HepG2 (cell line): ENCODE results near the gene TCAF1. TPM values are rescaled to one million over a fixed set of nuclear protein-coding genes. Genes with fewer than 3 reads are reported as not detected.
A peak's percentile ranks its signal among the peaks of the same experiment; 100 is the strongest.

Source experiments
- DR1 ChIP-seq: sonication (generic); formaldehyde crosslinking; IDR thresholded peaks from 2 replicates; pipeline ENCODE4 v1.8.0; 2021; ENCODE audit warnings: mild to moderate bottlenecking, missing genetic modification reagents, inconsistent platforms
- FIP1L1 ChIP-seq: fragments of 200-400 bp; formaldehyde crosslinking; IDR thresholded peaks from 2 replicates; pipeline ENCODE4 v1.6.1; 2018; ENCODE audit warnings: low read depth, mild to moderate bottlenecking, low read length, moderate library complexity, borderline replicate concordance; ENCODE audit not compliant: insufficient read depth
- FOXO1 ChIP-seq: sonication (generic); formaldehyde crosslinking; IDR thresholded peaks from 2 replicates; pipeline ENCODE4 v1.4.0; 2020; ENCODE audit warnings: missing genetic modification reagents
- GMEB2 ChIP-seq: IDR thresholded peaks from 2 replicates; pipeline ENCODE4 v1.6.1; 2016; ENCODE audit warnings: missing biosample characterization, missing genetic modification reagents, low read depth
- HOXD1 ChIP-seq: sonication (generic); formaldehyde crosslinking; IDR thresholded peaks from 2 replicates; pipeline ENCODE4 v1.5.0; 2020; ENCODE audit warnings: missing genetic modification reagents
- KLF16 ChIP-seq, 2 experiments: sonication (generic) in 1 of 2; formaldehyde crosslinking in 1 of 2; IDR thresholded peaks; 2 replicates each; pipeline versions ENCODE4 v1.6.1 to v1.8.0; 2016 to 2023; ENCODE audit warnings: missing genetic modification reagents in 2 of 2, missing compliant biosample characterization in 1 of 2
- KLF6 ChIP-seq: IDR thresholded peaks from 2 replicates; pipeline ENCODE4 v1.8.0; 2016; ENCODE audit warnings: missing biosample characterization, missing genetic modification reagents
- LCORL ChIP-seq, 2 experiments: fragments of 450-650 bp in 1 of 2; sonication (generic) in 1 of 2; formaldehyde crosslinking in 1 of 2; IDR thresholded peaks; 2 replicates each; pipeline versions ENCODE4 v1.5.0 to v1.6.1; 2017 to 2020; ENCODE audit warnings: antibody characterized with exemption in 1 of 2, missing genetic modification reagents in 1 of 2
- MED1 ChIP-seq: sonication (generic); formaldehyde crosslinking; IDR thresholded peaks from 2 replicates; pipeline ENCODE4 v1.4.0; 2020; ENCODE audit warnings: missing genetic modification reagents
- RARG ChIP-seq: sonication (generic); formaldehyde crosslinking; IDR thresholded peaks from 2 replicates; pipeline ENCODE4 v1.4.0; 2020; ENCODE audit warnings: low read depth, mild to moderate bottlenecking, missing genetic modification reagents
- RBM39 ChIP-seq: fragments of 200-400 bp; formaldehyde crosslinking; IDR thresholded peaks from one replicate; pipeline ENCODE4 v1.6.1; 2018; ENCODE audit warnings: antibody characterized with exemption, mild to moderate bottlenecking, low read depth, low read length; ENCODE audit not compliant: poor library complexity, severe bottlenecking
- REXO4 ChIP-seq: sonication (generic); formaldehyde crosslinking; IDR thresholded peaks from 2 replicates; pipeline ENCODE4 v1.8.0; 2022; ENCODE audit warnings: missing genetic modification reagents, mild to moderate bottlenecking, borderline replicate concordance
- SP2 ChIP-seq: sonication (generic); formaldehyde crosslinking; IDR thresholded peaks from 2 replicates; pipeline ENCODE4 v1.5.1; 2020; ENCODE audit warnings: mild to moderate bottlenecking, missing genetic modification reagents
- STAG1 ChIP-seq: sonication (generic); formaldehyde crosslinking; IDR thresholded peaks from 2 replicates; pipeline ENCODE4 v1.4.0; 2020; ENCODE audit warnings: missing genetic modification reagents
- TAF15 ChIP-seq: fragments of 200-400 bp; formaldehyde crosslinking; IDR thresholded peaks from one replicate; pipeline ENCODE4 v1.6.1; 2018; ENCODE audit warnings: mild to moderate bottlenecking, low read depth, low read length; ENCODE audit not compliant: poor library complexity, severe bottlenecking
- ZBTB44 ChIP-seq: sonication (generic); formaldehyde crosslinking; IDR thresholded peaks from 2 replicates; pipeline ENCODE4 v1.4.0; 2020; ENCODE audit warnings: missing genetic modification reagents
- ZNF234 ChIP-seq: sonication (generic); formaldehyde crosslinking; conservative IDR thresholded peaks from 2 replicates; pipeline ENCODE4 v1.5.1; 2020; ENCODE audit warnings: mild to moderate bottlenecking, missing genetic modification reagents
- ZNF274 ChIP-seq: sonication (generic); formaldehyde crosslinking; IDR thresholded peaks from 2 replicates; pipeline ENCODE4 v1.5.1; 2020; ENCODE audit warnings: mild to moderate bottlenecking, missing genetic modification reagents
- ZNF441 ChIP-seq: sonication (generic); formaldehyde crosslinking; IDR thresholded peaks from 2 replicates; pipeline ENCODE4 v1.7.0; 2021; ENCODE audit warnings: missing genetic modification reagents, borderline replicate concordance
- ZNF460 ChIP-seq: sonication (generic); formaldehyde crosslinking; IDR thresholded peaks from 2 replicates; pipeline ENCODE4 v1.5.1; 2020; ENCODE audit warnings: missing genetic modification reagents, mild to moderate bottlenecking, borderline replicate concordance
- ZNF543 ChIP-seq: sonication (generic); formaldehyde crosslinking; IDR thresholded peaks from 2 replicates; pipeline ENCODE4 v1.4.0; 2020; ENCODE audit warnings: mild to moderate bottlenecking, missing genetic modification reagents
- ZNF550 ChIP-seq: sonication (generic); formaldehyde crosslinking; IDR thresholded peaks from 2 replicates; pipeline ENCODE4 v1.4.0; 2020; ENCODE audit warnings: mild to moderate bottlenecking, missing genetic modification reagents, borderline replicate concordance
- ZNF564 ChIP-seq: sonication (generic); formaldehyde crosslinking; IDR thresholded peaks from 2 replicates; pipeline ENCODE4 v1.8.1; 2023; ENCODE audit warnings: mild to moderate bottlenecking, missing genetic modification reagents
- ZNF674 ChIP-seq: sonication (generic); formaldehyde crosslinking; IDR thresholded peaks from 2 replicates; pipeline ENCODE4 v1.5.0; 2020; ENCODE audit warnings: low read depth, mild to moderate bottlenecking, missing genetic modification reagents
- ZNF749 ChIP-seq: sonication (generic); formaldehyde crosslinking; IDR thresholded peaks from 2 replicates; pipeline ENCODE4 v1.8.0; 2022; ENCODE audit warnings: mild to moderate bottlenecking, missing genetic modification reagents, moderate library complexity, borderline replicate concordance
- polyA plus RNA-seq, 8 experiments: library from polyadenylated mRNA; depleted of rRNA in 3 of 8; stranded (reverse) in 7 of 8; unstranded in 1 of 8; fragments of >200 nt; fragmentation: Illumina TruSeq in 4 of 8; extraction: Trizol in 4 of 8; gene quantifications; 2 replicates each; pipeline versions ENCODE4 v1.2.1 to v1.2.3, GENCODE V29; 2011 to 2016; ENCODE audit warnings: low read depth in 4 of 8, missing spikeins in 1 of 8, mixed read lengths in 1 of 8; ENCODE audit not compliant: insufficient read depth in 1 of 8
- total RNA-seq, 5 experiments: library from RNA; depleted of rRNA; stranded (reverse); fragments of >200 nt; fragmentation: Illumina TruSeq; extraction: Trizol; gene quantifications; 2 replicates each; pipeline ENCODE4 v1.2.3, GENCODE V29; 2016; ENCODE audit warnings: low read depth in 1 of 5

Gene TCAF1
- total and polyA plus RNA-seq, 2 of the 13 experiments (the other 11 are each of a cell fraction or from before 2014, with no cell fraction given), result 36.2 to 101 TPM

DNA sequence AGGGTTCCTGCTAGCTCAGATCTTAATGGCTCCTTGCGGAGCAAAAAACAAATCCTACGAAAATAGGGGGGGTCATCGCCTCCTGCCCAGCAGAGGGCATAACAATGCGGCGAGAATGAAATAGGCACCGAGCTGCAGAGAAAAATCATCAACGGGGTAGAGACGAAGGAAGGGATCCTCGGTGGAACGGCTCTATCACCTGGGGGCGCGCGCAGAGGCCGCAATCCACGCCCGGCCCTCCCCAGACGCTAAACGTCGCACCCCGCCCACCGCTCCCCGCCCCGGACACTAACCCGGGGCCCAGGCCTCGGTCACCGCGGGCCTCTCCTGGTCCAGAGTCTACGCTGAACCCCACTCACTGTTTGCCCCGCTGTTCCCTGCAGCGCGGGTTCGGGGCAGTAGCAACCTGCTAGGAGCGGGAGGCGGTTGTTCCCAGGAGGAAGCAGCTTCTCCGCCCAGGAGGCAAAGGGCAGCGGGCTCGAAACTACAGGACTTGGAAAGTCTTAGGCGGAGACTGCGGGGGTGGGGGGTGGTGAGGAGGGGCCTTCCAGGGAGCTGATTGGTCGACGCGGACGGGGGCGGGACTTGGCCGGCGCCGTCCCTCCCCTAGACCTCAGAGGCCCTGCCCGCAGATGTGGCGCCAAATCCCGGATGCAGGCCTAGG, at the start of gene TCAF1 (continued):
- TF ChIP-seq RBM39 (peak; percentile 82), ZNF564 (CRISPR knock-in tag) (peak; percentile 89), KLF6 (CRISPR knock-in tag) (peak; percentile 35; the same call in 1 of the 2 replicates), MED1 (CRISPR knock-in tag) (peak; percentile 60), FOXO1 (CRISPR knock-in tag) (peak; percentile 71), DR1 (CRISPR knock-in tag) (peak; percentile 77; the same call in 1 of the 2 replicates), REXO4 (no peak), STAG1 (peak; percentile 13; the same call in 1 of the 2 replicates), TAF15 (peak; percentile 76), FIP1L1 (no peak), LCORL (IDR thresholded peaks at IDR 0.05) (no peak), LCORL (CRISPR knock-in tag; IDR thresholded peaks at IDR 0.05) (peak; percentile 89), SP2 (CRISPR knock-in tag) (peak; percentile 73; the same call in 1 of the 2 replicates), ZBTB44 (peak; percentile 80; the same call in 1 of the 2 replicates), ZNF274 (CRISPR knock-in tag) (0 out of 2 replicates have a peak, but pooled peaks have one; percentile 32), RARG (CRISPR knock-in tag) (no peak), ZNF234 (CRISPR knock-in tag) (no peak), ZNF550 (no peak), ZNF543 (CRISPR knock-in tag) (peak; percentile 34; the same call in 1 of the 2 replicates), GMEB2 (no peak; the same call in 1 of the 2 replicates), ZNF441 (CRISPR knock-in tag) (peak; percentile 51; the same call in 1 of the 2 replicates), HOXD1 (CRISPR knock-in tag) (peak; percentile 26; the same call in 1 of the 2 replicates), ZNF674 (CRISPR knock-in tag) (0 out of 2 replicates have a peak, but pooled peaks have one; percentile 27), ZNF460 (CRISPR knock-in tag) (no peak; the same call in 1 of the 2 replicates), ZNF749 (no peak; the same call in 1 of the 2 replicates), KLF16 (CRISPR knock-in tag; IDR thresholded peaks at IDR 0.05) (peak in 1 of 2 experiments; percentile 84; a peak in 2 of 4 replicates)
